Raji (cell line): Measurements from ENCODE around the gene SLC8A1.

Experiments
- POLR2A ChIP-seq: IDR thresholded peaks from 2 replicates; pipeline ENCODE4 v1.6.1; 2011; ENCODE audit warnings: low read depth, low read length, control low read depth; ENCODE audit not compliant: insufficient read depth

SLC8A1 gene

DNA sequence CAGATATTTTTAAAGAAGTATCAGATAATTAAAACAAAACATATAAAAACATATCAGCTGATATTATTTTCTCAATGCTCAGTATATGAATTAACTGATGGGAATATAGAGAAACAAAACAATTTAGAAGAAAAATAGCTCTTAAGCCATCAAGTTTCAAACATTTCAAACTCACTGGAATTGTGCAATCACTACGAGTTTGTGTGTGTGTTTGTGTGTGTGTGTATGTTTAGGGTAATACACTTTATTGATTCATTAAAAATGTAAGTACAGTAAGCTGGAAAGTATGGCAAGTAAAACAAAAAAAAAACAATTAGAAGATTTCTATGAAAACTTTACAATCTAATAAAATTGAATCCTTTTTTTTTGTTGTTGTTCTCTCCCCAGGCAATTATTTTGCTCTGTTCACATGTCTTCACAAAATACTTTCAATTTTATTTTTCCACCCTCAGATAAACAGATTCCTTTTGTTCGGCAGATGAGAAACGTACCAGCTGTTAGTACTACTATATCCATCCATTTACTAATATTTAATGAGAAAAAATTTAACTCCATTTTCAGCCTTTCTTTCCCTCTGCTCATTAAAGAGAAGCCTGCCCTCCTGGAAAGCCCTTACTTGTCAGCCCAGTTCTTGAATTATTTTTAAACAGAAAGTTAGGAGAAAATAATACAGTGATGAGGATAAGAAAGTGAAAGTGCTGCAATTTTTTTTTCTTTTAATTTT is 87.6 kb downstream of the SLC8A1 start:
- no peak for TF ChIP-seq POLR2A

DNA sequence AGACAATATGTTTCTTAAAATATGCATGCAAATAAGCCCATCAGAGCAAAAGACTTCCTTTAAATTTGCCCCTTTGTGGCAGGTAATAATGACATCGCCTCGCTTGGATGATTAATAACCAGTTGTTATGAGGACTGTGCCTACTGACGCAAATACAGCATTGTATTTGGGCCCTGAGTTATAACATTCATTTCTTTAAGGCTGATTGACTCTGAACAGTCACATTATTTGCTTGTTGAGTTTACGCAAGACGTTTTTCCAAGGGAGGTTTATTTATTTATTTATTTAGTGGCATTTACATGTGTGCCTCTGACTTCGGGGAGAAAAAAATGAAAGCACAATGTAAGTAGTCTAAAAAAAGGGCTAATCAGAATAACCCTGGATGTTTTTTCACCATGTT is 88.3 kb downstream of the SLC8A1 start:
- no peak for TF ChIP-seq POLR2A

DNA sequence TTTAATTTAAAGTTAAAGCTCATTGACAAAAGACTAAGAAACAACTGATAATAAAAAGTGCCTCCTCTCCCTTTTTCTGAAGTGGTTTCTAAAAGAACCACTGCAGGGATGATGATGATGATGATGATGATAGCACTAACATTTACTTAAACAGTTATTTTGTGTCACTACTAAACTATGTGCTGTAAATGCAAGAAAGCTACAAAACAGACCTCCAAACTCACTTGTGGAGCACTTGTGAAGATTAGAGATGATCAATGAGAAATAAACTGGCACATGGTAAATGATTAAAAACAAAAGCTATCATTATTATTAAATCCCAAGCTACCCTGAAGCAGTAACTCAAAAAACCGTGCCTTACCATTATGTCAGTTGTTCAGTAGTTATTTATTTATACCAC is 88.7 kb downstream of the SLC8A1 start:
- TF ChIP-seq POLR2A = no peak

DNA sequence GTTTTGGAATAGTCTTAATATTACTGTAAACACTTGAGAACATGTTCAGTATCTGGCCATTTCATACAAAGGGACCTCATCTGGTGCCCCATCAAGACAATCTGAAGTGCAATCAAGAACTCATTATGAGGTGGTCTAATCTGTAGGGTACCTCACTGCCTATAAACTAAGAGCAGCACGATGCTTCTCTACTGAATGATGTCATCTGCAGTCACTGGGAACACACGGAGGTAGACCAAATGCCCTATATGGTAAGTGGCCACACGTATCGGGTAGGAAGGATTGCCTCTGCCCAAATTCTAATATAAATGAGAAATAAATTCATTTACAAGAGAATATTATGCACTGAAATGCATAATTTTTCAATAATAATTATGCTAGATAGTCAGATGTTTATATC is 90.4 kb downstream of the SLC8A1 start:
- TF ChIP-seq POLR2A = no peak

DNA sequence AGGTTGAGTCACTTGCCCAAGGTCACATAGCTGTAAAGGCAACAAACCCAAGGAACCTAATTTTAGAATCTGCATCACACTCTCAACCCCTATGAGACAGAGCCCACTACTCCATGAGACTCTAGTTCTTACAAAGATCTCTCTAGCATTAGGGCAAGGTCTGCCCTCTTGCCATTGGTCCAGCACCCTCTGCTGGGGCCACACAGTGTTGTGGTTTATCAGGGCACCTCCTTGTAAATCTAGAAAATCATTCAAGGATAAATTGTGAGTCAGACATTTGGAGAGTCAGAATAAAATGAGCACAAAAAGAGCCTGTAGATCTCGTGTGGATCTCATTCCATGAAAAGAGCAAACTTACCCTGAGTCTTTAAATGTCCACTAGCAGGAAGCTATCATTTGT is 91.2 kb downstream of the SLC8A1 start:
- no peak for TF ChIP-seq POLR2A

DNA sequence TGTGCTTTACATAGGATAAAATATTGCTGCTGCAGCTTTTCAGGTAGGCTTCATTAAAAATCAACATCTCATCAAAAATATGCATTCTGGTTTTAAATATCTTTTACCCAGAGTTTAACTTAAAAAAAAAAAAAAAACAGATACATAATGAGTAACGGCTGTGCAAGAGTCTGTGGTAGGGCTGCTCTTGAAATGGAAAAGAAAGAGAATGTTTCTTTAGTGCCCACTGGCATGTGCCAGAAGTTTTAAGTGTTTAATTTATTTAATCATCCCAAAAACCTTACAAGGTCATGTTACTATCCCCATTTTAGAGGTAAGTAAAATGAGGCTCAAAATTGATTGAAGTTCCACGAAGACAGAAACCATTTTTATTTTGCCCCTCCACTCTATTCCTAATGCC is 92.1 kb downstream of the SLC8A1 start:
- TF ChIP-seq POLR2A = no peak

DNA sequence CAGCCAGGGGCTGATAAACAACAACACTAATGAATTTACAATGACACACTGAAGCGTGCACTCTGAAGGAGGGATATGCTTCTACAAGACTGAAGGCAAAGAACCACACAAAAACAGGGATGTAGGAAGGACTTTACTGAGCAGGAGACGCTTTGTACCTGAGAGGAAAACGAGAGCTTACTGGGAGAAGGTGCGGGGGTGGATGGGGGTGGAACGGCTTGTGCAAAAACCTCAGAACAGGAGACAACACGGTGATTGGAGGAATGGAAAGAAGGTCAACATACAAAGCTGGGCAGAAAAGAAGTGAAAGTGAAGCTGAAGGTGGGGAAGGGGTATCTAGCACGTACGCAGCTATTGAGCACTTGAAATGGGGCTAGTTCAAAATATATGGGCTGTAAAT is 93.1 kb downstream of the SLC8A1 start:
- TF ChIP-seq POLR2A = no peak

DNA sequence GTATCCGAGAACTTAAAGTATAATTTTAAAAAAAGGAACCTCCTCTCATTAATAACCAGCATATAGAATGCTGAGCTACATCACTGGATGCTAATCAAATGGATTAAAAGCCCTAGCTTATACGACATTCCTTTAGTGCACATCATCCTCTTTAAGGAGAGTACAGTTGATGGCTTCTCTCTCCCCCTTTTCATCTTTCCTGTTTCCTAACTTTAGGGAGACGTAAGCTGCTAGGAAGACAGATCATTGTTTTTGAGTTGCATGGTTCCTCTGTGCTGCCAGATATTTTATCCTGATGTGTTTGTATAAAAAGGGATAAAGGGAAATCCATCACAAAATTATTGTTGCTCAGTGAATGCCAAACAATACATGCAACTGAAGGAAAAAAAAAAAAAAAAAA is 94.2 kb downstream of the SLC8A1 start:
- TF ChIP-seq POLR2A = no peak

DNA sequence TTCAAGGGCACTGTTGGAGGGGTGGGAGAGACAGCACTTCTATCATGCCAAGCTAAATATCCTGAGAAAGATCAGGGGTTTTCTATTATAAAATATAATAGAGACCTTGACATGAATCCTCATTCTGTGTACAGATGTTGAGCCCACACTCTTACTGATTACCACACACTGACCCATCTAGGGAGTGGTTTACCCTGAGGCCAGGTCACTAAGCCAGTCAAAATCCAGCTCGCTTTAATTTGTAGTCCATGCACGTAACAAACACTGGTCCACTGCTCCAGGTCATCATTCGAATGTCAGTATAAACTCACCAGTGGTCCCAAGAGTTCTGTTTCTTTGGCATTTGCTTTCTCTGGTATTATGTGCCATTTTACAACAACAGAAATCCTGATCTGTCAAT is 96.4 kb downstream of the SLC8A1 start:
- no peak for TF ChIP-seq POLR2A

DNA sequence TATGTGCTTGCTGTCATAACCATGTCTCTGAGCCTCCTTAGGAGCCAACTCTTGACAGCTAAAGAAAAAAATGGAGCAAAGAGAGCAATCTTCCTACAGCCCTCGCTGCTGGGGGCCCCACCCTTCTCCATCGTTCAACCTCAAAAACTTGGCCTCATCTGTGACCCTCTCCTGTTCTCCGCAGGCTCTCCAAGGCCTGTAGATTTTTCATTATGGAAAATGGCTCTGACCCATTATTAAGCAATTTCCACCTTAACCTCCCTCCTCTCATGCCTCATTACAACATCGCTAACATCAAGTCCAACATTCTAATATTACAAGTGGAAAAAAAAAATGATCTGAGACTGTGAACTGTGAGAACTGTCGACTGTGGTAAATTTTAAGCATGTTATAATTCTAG is 98.7 kb downstream of the SLC8A1 start:
- TF ChIP-seq POLR2A = no peak

DNA sequence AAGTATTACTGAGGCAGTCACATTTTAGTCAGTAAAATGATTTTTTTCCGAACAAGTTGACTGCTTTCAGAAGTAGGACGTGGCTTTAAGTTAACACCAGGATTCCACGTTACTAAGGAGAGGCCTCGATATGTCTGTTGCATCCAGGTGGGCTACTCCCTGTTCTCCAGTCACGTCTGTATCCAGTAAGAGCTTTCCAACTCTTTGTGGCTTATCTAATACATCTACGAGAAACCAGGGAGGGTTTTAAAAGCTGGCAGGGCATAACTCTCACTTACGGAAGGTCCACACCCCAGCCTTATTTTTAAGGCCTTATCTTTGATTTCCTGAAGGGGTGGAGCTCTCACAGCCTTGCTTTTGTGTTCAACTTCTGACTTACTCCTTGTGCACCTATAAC is 99.2 kb downstream of the SLC8A1 start:
- no peak for TF ChIP-seq POLR2A

DNA sequence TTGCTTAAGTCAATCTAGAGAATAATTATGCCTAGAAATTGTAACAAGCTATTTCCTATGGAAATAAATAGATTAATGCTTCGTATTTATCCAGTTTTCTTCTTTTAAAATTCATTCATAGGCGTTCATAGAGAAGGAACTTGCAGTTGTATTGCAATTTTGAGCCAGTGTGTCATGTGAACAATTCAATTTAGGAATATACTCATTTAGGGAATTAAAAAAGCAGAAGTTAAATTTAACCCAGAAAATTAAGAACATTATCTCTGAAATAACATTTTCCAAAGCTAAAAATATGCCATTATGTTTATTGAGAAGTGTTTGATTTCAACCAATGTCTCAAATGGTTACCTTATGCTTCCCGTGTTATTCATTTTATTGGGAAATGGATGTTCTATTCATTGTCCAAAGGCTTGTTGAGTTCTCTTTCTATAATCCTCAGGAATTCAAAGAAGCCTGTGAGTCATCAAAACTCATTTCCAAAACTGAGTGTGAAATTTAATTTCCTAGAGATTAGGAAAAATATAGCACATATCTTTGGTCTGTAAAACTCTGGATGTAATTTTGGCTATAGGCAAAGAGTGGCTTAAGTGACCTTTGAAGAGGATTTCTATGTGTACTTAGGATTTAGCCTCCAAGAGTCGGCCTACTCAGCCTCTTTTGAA is 99.7 kb downstream of the SLC8A1 start:
- TF ChIP-seq POLR2A = no peak

DNA sequence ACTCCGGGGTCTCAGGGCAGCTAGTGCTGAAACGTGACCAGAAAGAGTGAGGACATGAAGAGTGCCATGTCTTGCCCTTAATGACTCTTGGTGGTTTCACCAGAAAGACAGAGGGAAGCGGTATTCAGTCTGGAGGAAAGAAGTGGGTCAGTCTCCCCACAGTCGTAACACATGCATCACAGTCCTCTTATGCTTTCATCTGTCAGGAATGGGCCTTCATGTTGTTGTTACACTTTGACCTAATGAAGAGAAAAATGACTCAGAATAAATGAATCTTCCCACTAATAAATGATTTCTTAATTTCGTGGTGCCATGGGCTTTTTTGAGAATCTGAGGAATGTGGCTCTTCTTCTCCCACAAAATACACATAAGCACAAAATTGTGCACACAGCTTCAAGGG is 103.2 kb downstream of the SLC8A1 start:
- no peak for TF ChIP-seq POLR2A

DNA sequence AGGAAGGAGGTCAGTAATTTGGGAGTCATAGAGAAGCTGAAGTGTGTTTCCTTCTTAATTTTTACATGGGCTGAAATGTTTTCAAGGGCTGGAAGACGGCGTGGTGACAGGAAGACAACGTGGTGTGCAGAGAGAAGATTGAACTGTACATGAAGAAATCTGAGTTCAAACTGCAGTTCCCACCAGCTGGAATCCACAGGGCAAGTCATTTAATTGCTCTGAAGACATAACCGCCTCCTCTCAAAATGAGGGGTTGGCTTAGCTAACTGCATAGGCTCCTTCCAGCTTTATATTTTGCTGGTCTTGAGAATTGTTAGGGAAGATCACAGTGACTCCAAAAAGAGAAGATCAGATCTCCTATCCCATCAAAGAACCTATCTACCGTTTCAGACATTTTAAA is 103.9 kb downstream of the SLC8A1 start:
- TF ChIP-seq POLR2A = no peak

DNA sequence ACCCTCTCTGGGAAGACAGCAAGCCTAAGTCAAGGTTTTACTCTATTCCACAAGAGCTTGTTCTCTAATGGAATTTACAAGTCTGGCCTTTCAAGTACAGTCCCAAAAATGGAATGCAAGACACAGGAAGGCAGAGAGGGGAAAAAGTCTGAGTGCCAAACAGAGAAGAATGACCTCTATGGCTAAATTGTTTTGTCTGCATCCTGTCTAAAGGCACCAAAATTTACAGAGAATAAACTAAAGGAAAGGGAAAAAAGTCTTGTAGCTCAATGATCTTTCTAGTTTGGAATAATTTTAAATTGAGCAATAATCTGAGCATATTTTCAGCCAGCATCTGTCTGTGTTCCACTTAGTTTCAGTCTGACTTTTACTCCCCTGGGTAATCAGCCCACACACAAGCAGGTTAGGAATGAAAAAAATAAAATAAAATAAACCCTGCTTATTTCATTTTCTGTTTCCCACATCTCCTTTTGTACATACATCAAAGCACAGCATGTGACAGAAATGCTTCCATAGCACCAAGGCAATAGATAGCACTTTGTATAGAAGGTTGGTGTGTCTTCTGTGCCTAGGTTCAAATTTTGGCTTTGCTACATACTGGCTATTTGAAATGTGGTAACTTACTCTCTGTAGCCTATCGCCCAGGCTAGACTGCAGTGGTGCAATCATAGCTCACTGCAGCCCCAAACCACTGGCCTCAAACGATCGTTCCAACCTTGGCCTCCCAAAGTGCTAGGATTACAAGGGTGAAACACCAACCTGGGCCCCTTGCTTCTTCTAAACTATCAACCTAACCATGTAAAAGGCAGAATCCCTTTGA is 105.1 kb downstream of the SLC8A1 start:
- TF ChIP-seq POLR2A = no peak

DNA sequence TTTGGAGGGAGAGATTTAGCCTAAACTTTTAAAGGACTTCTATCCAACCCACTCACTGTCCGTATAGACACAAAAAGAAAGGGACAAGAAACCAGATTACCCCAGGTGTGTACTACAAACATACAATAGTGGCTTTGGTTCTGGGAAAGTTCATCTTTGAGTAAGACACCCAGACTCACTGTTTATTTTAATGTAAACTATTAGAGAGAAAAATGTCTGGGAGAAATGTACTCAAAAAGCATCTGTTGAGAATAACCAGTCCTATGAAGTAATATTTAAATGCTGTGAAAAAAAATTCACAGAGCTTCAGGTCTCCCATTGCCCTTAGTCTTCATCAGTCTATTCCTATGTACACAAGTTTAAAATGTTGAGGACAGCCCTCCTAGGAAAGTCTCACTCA is 107.5 kb downstream of the SLC8A1 start:
- TF ChIP-seq POLR2A = no peak
